ENCODE results near the gene CAV2. TPM values are rescaled to one million over a fixed set of nuclear protein-coding genes. Genes with fewer than 3 reads are reported as not detected.

Gene CAV2
- total and polyA plus RNA-seq, 2 donors (not counting 1 experiment from before 2014, with no cell fraction given), result 119 to 288 TPM

- H3K9me3 ChIP-seq (ENCODE audit: control insufficient read depth, insufficient read depth, low read depth, low read length), result no peaks in the 10 kb centered on the region
- peak overlapping the region; percentile 84 for H3K9ac ChIP-seq (ENCODE audit: insufficient read depth, low read length)
- peak overlapping the region; percentile 87 to 99 (median 93) for H3K4me3 ChIP-seq (replicated peaks in 1 of 4; ENCODE audit: control extremely low read depth in 1 of 4, insufficient read depth in 1 of 4, low read depth in 3 of 4, low read length in 4 of 4)
- TF ChIP-seq CTCF (conservative IDR thresholded peaks at IDR 0.05 in 1 of 2, IDR thresholded peaks at IDR 0.05 in 1 of 2; ENCODE audit: low read depth in 1 of 2, low read length in 2 of 2), result no peak
- peaks cover 75% of the 10 kb centered on the region for H3K79me2 ChIP-seq (ENCODE audit: control insufficient read depth, insufficient read depth, low read length)
- no peaks in the 10 kb centered on the region for H4K20me1 ChIP-seq (ENCODE audit: control insufficient read depth, extremely low read depth, insufficient read depth, low read length)
- no peaks in the 10 kb centered on the region for H3K27me3 ChIP-seq (ENCODE audit: control insufficient read depth, insufficient read depth, low read length)
- DNase-seq (ENCODE audit: low read depth in 2 of 2), result peak; percentile 34 to 51
- H3K27ac ChIP-seq (ENCODE audit: insufficient read depth, low read length), result peak overlapping the region; percentile 86
- peak overlapping the region; percentile 95 for H3K4me2 ChIP-seq (ENCODE audit: extremely low read depth, insufficient read depth, low read length)
- peaks cover 4% of the 10 kb centered on the region for H3K4me1 ChIP-seq (ENCODE audit: control insufficient read depth, extremely low read depth, insufficient read depth, low read length)
- peaks cover 8% of the 10 kb centered on the region for H3K36me3 ChIP-seq (ENCODE audit: control insufficient read depth, insufficient read depth, low read length)
- no peak overlapping the region for H2AFZ ChIP-seq (ENCODE audit: low read length)
These were observed 28.0 kb downstream of the CAV2 start for GRCh38 chr7:116527521-116527920.

GRCh38 chr7:116528008-116528789 is 28.7 kb downstream of the CAV2 start:
- Histone ChIP-seq H4K20me1 (ENCODE audit: control insufficient read depth, extremely low read depth, insufficient read depth, low read length) (no peaks in the 10 kb centered on the region), H3K4me1 (ENCODE audit: control insufficient read depth, extremely low read depth, insufficient read depth, low read length) (peaks cover 4% of the 10 kb centered on the region), H3K27me3 (ENCODE audit: control insufficient read depth, insufficient read depth, low read length) (no peaks in the 10 kb centered on the region), H3K4me3 (replicated peaks in 1 of 4; ENCODE audit: control extremely low read depth in 1 of 4, insufficient read depth in 1 of 4, low read depth in 3 of 4, low read length in 4 of 4) (peak overlapping the region; percentile 87 to 99 (median 93)), H3K4me2 (ENCODE audit: extremely low read depth, insufficient read depth, low read length) (peak overlapping the region; percentile 95), H3K36me3 (ENCODE audit: control insufficient read depth, insufficient read depth, low read length) (peaks cover 8% of the 10 kb centered on the region), H3K79me2 (ENCODE audit: control insufficient read depth, insufficient read depth, low read length) (peaks cover 81% of the 10 kb centered on the region), H2AFZ (ENCODE audit: low read length) (no peak overlapping the region), H3K27ac (ENCODE audit: insufficient read depth, low read length) (peak overlapping the region; percentile 61), H3K9me3 (ENCODE audit: control insufficient read depth, insufficient read depth, low read depth, low read length) (no peaks in the 10 kb centered on the region), H3K9ac (ENCODE audit: insufficient read depth, low read length) (no peak overlapping the region)
- peak; percentile 96 to 97 for DNase-seq (ENCODE audit: low read depth in 2 of 2)
- TF ChIP-seq CTCF (conservative IDR thresholded peaks at IDR 0.05 in 1 of 2, IDR thresholded peaks at IDR 0.05 in 1 of 2; ENCODE audit: low read depth in 1 of 2, low read length in 2 of 2) (no peak), EZH2 (IDR thresholded peaks at IDR 0.05; ENCODE audit: low read length, missing control alignments) (no peak)

GRCh38 chr7:116529250-116529649 is 29.7 kb downstream of the CAV2 start:
- H3K4me1 ChIP-seq (ENCODE audit: control insufficient read depth, extremely low read depth, insufficient read depth, low read length), result peaks cover 2% of the 10 kb centered on the region
- peak overlapping the region; percentile 15 to 96 (median 64) for H3K4me3 ChIP-seq (replicated peaks in 1 of 4; ENCODE audit: control extremely low read depth in 1 of 4, insufficient read depth in 1 of 4, low read depth in 3 of 4, low read length in 4 of 4)
- no peak for DNase-seq (ENCODE audit: low read depth in 2 of 2)
- no peaks in the 10 kb centered on the region for H4K20me1 ChIP-seq (ENCODE audit: control insufficient read depth, extremely low read depth, insufficient read depth, low read length)
- H2AFZ ChIP-seq (ENCODE audit: low read length), result no peak overlapping the region
- peak overlapping the region; percentile 95 for H3K4me2 ChIP-seq (ENCODE audit: extremely low read depth, insufficient read depth, low read length)
- H3K27me3 ChIP-seq (ENCODE audit: control insufficient read depth, insufficient read depth, low read length), result no peaks in the 10 kb centered on the region
- peaks cover 11% of the 10 kb centered on the region for H3K36me3 ChIP-seq (ENCODE audit: control insufficient read depth, insufficient read depth, low read length)
- H3K9ac ChIP-seq (ENCODE audit: insufficient read depth, low read length), result no peak overlapping the region
- peaks cover 90% of the 10 kb centered on the region for H3K79me2 ChIP-seq (ENCODE audit: control insufficient read depth, insufficient read depth, low read length)
- H3K27ac ChIP-seq (ENCODE audit: insufficient read depth, low read length), result no peak overlapping the region
- TF ChIP-seq EZH2 (IDR thresholded peaks at IDR 0.05; ENCODE audit: low read length, missing control alignments), result no peak
- no peaks in the 10 kb centered on the region for H3K9me3 ChIP-seq (ENCODE audit: control insufficient read depth, insufficient read depth, low read depth, low read length)
